Activated CD4-positive, alpha-beta T cell treated with anti-CD3 and anti-CD28 coated beads, Interleukin-2, Interleukin-6, amounts not matched to agents 100 ng/mL and 50 ng/mL, durations not matched to agents 16 hours and 8 hours (primary cell): ENCODE results near the gene VWCE.

Source experiments
- DNase-seq: peaks from one replicate; pipeline ENCODE4 v3.0.0-alpha.2; 2020

Gene VWCE

DNA sequence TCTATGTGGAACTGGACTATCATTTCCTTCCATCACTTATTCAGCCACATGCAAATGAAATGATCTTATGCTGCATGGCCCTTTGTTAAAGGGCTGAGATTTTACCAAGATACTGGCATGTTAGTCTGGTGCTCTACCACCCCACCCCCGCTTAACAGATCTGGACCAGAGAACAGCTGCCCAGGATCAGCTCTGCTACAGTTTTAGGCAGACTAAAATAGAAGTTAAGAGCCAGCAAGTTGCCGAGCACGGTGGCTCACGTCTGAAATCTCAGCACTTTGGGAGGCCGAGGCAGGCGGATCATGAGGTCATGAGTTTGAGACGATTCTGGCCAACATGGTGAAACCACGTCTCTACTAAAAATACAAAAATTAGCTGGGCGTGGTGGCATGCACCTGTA, 33.2 kb upstream of the VWCE start:
- no peak for DNase-seq

DNA sequence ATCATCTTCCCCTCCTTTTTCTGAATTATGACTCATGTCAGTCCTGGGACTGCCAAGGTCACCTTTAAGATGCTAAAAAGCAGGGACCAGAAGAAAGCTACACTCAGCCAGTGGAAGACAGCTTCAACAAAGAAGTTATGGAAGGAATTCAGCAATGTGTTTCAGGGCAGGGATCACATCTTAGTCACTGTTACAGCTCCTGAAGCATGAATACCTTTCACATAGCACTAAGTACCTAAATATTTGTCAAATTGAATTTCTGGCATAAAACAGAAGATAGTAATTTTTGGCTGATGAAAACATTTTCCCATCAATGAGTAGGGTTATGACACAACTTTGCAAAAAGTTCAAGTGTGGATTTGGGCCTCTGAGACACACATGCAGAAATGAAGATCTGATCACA, 32.6 kb upstream of the VWCE start:
- DNase-seq: no peak

DNA sequence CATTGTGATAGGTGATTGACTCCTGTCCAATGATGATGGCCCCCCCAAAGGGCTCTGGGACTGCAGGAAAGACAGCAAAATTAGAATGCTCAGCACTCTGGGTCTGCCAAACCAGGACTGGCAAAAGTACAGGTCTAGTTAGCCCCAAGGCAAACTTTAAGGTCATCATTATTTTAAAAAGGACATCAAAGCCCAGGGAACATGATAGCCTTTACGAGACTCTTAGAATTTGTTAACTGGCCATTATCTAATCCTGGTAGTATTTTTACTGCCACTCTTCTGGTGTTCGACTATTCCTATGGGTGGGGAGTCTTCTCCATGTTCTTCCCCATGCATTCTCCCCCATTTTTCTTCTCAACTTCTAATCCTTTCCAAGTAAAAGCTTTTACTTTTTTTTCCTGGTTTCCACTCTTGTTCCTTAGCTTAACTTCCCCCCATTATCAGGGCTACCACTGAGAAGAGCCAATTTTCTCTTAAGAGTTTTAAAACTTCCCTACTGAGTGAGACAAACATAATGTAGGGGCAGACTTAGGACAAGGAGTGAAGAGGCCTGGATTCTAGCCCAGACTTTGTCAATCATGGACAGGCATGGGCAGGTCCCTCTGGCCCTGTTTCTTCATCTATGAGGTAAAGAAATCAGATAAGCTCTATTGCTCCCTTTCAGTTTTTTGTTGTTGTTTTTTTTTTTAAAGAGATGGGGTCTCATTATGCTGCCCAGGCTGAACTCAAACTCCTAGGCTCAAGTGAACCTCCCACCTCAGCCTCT, 30.7 kb upstream of the VWCE start:
- DNase-seq: no peak

DNA sequence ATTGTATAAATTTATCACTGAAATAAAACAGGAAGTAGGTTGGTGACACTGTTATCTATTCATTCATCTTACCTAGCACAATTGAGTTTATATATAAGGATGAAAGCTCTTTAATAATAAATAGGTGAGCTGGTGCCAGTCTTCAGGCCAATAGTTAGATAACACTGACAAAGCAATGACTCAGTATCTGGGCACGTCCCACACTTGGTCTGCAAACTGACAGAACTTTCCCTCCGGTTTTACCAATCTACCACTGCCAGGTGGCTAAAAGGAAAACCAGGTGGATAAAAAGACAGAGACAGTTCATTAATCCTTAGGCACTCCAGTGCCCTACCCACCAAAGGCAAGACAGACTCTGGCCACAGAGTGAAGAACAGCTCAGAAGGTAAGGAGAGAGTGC, 20.1 kb upstream of the VWCE start:
- DNase-seq: no peak

DNA sequence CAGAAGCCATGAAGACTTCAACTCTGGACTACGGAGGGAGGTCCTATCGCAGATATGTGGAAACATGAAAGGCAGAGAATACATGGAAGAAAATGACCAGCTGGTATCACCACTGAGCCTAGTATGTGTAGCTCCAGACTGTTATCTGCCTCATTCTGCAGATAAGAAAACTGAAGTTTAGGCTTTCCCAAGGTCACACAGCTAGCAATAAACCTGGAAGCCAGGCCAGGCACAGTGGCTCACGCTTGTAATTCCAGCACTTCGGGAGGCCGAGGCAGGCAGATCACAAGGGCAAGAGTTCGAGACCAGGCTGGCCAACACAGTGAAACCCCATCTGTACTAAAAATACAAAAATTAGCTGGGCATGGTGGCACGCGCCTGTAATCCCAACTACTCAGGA, 15.6 kb upstream of the VWCE start:
- no peak for DNase-seq

DNA sequence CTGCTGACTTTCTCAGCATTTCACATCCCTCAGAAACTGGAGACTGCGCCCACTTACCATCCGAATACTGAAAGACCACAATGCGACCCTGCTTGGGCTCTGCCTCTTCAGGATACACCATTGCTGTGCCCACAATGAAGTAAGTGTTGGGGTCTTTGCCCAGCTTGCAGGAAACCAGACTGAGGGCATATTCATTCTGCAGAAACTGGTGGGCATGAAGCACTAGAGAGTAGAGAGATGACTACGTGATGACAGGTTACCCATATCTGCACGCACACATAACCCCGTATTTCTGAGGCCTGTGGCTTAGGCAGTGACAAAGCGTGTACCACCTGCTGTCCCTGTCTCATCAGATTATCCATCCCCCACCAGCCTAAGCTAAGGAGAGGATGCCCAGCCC, 14.6 kb upstream of the VWCE start:
- peak; percentile 30 for DNase-seq

DNA sequence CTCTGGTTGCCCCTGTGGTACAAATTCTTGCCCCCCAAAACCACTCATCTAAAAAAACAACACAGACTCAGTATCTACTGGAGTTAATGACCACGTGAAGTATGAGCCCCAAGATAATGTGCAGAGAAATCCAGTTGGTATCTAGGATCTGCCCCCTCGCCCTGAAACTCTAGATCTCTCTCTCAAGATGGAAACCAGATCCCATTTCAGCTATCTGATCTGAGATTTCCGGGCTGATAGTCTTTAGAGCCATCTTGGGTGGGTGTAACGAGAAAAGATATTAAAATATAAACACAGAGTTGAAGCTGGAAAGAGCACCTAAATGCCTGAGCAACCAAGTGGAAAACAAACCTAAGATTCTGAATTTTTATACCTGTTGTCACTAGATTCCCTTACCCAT, 14.0 kb upstream of the VWCE start:
- DNase-seq: no peak

DNA sequence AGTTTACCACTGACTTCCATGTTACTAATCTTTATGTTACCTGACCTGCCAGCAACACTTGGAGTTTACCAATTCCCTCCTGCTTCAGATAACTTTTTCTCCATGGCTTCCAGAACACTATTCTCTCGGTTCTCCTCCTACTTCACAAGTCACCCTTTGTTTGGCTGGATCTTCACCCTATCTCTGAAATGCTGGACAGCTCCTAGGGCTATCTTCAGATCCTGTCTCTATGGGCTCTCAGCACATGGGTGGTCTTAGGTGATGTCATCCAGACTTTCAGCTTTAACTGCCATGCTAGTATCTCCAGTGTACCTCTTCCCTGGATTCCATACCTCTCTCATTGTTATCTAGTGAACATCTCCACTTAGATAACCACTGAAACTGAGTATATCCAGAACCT, 12.2 kb upstream of the VWCE start:
- no peak for DNase-seq

DNA sequence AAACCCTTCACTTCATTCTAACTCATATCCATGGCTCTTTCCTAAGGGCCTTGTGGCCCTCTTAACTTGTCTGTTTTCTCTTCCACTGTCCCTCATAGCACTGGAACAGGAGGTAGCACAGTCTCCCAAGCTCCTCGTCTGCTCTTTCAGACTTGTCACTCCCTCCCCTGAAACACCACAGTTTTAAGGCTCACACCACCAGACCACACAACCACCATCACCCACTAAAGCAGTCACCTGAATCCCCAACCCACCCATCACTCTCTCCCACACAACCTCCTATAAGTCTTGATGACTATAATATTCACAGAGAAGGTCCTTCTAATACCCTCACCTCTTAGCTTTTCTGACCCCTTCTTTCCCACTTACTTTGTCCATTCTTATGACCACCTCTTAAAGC, 11.1 kb upstream of the VWCE start:
- DNase-seq: no peak

DNA sequence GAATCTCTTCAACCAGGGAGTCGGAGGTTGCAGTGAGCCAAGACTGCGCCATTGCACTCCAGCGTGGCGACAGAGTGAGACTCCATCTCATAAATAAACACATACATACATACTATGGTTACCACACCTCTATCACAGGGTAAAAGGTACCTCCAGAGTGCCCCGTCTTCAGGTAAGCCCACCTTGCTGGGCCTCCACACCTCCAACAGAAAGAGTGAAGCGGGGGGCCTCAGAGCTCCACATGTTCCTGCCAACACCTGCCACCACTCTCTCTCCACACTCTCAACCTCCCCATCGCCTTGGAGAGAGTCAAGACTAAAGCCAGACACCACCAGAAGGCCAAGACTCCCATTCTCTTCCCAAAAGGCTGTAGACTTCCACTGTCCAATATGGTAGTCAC, 10.3 kb upstream of the VWCE start:
- no peak for DNase-seq

DNA sequence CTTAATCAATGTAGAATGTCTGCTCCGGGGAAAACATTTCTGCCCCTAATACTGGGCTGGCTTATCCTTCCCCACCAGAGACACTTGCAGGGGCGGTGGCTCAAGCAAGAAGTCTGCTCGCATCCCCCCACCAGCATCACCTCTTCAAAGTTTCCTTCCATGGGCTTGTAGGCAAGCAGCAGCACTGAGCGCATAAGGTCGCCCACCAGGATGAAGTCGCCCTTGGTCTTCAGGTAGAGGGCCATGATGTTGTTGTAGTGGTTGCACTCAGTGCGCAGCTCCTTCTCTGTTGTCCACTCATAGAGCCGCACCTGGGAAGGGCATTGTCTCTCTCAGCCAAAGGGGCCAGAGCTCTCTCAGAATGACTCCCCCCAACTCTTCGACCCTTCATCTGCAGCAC, 8.6 kb upstream of the VWCE start:
- DNase-seq: no peak

DNA sequence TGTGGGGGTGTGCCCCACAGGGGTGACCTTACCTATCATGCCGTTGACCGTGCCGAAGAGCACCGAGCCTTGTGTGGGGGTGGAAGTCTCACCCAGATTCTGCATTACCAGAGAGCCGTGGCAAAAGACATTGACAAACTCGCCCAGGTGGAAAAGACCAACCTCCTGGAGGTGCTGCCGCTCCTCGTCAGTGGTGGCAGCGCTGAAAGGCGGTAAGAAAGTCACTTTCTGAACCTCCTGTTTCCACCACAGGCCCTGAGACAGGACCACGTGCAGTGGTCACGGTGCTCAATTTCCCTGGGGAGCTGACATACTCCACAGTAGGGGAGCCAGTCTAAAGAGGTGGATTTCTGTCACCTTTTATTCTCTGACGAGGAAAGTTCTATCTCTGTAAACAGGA, 7.4 kb upstream of the VWCE start:
- DNase-seq: no peak

DNA sequence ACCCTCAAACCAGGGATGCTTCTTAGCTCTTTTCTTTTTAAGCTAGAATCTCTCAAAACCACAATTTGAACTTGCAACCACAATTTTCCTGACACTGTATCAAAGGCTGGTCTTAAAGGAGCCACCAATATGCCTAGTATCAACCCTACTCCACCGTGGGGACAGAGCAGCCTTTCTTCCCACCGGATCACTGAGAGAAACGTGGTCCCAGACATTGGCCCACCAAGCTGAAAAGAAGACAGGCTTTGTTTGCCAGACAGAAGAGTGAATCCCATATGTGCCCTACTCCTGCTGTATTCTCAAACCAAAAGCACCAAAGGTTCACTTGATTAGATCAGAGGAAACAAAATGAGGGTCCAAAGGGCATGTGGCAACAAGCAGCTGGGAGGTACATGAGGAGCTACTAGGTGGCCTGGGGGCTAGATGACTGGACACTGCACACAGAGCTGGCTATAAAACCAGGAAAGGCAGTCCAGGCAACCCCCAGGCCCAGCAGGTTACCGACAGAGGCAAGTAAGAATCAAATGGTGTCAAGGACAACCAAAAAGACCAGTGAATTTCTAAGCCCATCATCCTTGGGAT, 3.6 kb upstream of the VWCE start:
- no peak for DNase-seq

DNA sequence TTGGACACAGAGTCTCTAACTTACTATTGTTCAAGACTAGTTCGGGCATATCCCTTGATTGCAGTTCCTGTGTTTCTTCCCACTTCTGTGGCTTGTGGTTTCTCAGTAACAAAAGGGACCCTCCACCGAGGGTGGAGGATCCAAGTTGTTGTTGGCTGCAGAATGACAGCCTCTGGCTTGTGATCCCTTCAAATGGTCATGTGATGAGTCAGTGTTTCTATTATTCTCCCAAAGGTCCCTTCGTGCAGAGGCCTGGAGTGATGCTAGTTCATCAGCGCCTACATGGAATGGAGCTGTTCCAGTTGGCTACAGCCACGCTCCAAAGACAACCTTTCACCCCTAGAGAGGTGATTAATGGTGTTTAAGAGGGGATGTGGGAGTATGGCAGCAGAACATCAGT, 2.6 kb upstream of the VWCE start:
- DNase-seq: no peak

DNA sequence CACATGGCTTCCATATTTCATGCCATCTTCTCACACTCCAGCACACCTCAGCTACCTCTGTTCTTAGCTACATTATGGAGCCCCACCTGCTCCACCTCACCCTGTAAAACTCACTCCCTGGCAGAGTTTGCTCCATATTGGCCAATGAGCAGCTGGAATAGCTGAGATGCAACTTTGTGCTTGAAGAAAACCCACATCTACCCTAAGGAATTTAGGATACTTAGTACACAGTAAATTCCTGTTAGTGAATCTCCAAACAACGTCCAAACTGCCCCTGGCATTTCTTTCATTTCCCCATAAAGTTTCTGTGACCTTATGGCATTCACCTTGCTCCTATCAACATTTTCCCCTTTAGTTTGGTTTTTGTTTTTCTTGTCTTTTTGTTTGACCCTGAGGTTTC, 2.2 kb upstream of the VWCE start:
- no peak for DNase-seq

DNA sequence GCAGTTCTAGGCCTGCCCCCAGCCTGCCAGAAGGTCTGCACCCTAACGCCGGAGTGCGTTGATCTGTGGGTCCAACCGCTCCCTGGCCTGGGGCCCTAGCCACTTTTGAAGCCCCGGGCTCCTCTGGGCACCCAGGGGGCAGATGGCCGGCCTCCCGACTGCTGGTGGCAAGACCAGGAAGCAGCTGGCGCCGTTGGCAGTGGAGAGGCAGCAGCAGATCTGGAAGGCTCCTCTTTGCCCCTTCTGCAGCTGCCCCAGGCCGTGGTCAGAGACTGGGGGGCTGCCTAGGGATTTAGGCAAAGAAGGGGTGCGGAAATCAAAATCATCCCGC, 445 bp upstream of the VWCE start:
- DNase-seq: no peak

DNA sequence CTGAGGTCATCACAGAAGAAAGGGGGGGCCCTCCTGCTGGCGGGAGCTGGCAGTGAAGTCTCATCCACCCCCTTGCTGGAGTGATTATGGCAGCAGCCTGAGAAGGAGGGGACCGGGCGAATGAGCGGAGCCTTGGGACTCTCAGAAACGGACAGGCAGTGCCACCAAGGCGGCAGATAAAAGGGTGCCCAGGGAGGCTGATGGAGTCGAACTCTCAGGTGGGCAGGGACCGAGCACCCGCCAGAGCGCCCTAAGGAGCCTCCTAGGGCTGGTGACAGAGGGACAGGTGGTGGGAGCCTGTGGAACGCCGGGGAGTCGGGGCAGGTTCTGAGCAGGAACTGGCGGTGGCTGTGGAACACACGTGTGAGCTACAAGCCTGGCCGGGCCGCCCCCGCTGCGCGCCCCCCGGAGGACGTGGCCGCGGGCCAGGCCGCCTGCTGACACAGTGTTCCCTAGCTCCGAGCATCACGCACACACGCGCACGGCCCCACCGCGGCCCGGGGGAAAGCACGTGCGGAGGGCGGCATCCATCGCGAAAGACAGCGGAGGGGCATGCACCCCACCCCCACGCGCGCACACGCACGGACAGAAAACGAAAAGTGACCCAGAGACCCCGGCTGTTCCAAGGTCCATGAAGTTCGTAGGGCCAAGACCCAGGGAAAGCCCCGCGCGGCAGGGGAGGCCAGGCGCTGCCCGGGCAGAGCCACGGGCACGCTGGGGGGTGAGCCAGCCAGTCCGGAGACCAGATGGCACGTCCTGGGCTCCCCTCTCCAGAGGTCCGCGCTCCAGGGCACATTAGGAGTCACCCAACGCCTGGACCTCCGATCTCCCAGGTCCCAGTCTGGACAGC, 1.0 kb downstream of the VWCE start:
- DNase-seq: peak; percentile 39

DNA sequence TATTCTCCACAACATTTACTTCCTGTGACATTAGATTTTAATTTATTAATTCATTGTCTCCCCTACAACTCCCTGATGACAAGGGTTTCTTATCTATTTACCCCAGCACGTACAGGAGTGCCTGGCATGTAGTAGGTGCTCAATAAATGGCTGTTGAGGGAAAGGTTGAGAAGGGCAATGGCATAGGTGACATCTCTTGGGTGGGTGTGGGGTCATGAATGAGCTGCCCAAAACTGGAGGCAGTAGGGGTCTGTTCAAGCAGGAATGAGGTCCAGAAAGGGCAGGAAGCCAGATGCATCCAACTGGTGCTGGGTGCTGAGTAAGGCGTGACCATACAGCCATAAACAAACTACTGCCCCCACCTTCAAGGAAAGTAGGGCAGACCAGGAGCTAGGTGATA, 2.8 kb downstream of the VWCE start:
- no peak for DNase-seq

DNA sequence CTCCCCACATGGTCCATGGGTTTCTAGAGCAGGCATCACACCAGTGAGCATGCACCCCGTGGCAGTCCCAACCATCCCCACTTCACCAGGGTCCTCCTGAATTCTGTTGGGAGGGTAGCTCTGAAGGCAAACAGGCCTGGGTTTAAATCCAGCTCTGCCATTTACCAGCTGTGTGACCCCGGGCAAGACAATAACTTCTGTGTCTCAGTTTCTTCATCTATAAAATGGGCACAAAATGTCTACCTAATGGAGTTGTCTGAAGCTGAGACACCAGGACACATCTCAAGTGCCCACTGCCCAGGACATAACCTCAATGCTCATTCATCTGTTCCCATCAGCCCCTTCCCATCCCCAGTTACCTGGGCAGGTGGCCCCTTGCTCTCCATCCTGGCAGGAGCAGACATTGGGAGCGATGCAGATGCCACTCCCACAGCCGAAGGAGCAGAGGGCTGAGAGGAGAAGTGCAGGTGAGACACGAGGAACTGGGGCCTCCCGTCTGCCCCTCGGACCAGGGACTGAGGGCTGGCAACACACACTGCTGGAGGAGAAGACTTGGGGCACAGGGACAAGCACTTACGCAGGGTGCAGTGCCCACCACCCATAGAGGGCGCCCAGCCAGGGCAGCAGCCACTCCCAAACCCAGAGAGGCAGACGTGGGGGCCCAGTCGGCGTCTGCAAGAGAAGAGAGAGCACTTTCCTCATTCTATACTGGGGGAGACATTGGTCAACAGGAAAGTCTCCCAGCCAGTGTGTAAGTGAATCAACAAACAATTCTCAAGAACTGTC, 4.0 kb downstream of the VWCE start:
- no peak for DNase-seq

DNA sequence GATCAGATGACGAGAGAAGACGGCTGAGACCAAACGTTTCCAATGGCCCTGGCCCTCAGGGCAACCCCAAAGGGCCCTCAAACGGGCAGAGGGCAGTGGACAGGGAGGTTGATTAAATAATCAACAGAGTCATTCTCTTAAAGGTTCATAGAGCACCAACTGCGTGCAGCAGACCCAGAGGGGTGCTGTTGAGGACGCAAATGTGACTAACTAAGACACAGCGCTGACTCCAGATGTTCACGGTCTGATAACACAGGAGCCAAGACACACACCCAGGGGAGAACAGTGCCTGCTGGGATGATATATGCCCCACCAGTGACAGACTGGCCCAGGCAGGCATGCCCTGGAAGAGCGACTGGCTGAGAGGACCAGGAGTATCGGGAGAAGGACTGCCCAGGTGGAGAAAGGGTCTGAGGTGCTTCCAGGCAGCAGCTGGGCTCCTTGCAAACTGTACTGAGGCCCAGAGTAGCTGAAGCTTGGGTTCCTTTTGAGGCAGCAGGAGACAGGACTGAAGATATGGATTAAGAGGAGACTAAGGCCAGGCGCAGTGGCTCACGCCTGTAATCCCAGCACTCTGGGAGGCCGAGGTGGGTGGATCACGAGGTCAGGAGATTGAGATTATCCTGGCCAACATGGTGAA, 7.7 kb downstream of the VWCE start:
- no peak for DNase-seq

DNA sequence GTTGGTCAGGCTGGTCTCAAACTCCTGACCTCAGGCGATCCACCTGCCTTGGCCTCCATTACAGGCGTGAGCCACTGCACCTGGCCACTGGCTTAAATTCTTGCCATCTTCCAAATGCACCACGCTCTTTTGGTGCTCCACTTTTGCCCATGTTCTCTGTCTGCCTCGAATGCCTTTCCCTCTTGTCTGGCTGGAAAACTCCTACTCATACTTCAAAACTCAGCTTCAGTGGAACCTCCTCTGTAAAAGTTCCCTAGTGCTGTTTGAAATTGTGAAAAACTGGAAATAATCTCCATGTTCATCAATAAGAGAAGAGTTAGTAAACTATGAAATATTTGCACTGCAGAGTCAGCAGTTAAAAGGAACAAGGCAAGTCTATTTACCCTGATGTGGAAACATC, 11.5 kb downstream of the VWCE start:
- no peak for DNase-seq

DNA sequence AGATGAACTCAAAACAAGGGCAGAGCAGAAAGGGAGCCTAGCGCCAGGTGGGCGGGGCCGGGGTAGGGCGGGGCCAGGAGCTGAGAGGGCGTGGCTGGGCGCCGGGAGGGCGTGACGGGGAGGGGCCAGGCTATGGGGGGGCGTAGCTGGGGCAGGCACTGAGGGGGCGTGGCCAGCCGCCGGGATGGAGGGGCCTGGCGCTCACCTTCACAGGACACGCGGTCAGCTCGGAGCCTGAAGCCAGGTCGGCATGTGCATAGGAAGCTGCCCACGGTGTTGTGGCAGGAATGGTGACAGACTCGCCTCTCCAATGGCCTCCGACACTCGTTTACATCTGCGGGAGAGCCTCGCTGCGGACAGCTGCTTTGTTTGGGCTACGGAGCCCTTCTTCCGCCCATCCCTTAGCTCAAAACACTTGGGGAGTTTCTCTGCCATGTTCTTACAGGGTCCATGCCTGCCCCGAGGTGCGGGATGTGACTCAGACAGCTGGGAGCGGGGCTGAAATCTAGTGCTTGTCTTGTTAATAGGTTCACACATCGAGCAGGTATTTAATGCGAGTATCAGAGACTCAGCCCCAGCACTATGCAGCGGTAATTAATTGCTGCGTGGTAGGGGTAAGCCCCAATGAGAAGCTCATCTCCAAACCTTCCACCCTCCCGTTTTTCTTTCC, 13.4 kb downstream of the VWCE start:
- DNase-seq: peak; percentile 54
